ENCODE results near the gene CRADD.
"Not testable (repeated sequence)": the region's sequence is repeated elsewhere in the genome, so short reads cannot be mapped to it uniquely, and the experiment has no call there.

CRADD gene

GRCh38 chr12:93912086-93912733 lies 235.0 kb downstream of the CRADD start:
- no peak for DNase-seq

GRCh38 chr12:93913845-93914244 lies 236.7 kb downstream of the CRADD start:
- DNase-seq: no peak

- no peak for DNase-seq
These were observed 237.1 kb downstream of the CRADD start for GRCh38 chr12:93914281-93914680.

- no peak for DNase-seq
These were observed 238.2 kb downstream of the CRADD start for GRCh38 chr12:93915411-93915810.

GRCh38 chr12:93916402-93916801 lies 239.2 kb downstream of the CRADD start:
- no peak for DNase-seq

- DNase-seq: no peak
These were observed 241.1 kb downstream of the CRADD start for GRCh38 chr12:93918262-93918661.

- no peak for DNase-seq
These were observed 241.7 kb downstream of the CRADD start for GRCh38 chr12:93918900-93919299.

- no peak for DNase-seq
These were observed 244.3 kb downstream of the CRADD start for GRCh38 chr12:93921521-93921920.

GRCh38 chr12:93922583-93923006 lies 245.4 kb downstream of the CRADD start:
- no peak for DNase-seq

- DNase-seq: no peak
These were observed 247.2 kb downstream of the CRADD start for GRCh38 chr12:93924367-93924766.

GRCh38 chr12:93925585-93926205 lies 248.5 kb downstream of the CRADD start:
- DNase-seq: no peak

GRCh38 chr12:93926237-93926636 lies 249.1 kb downstream of the CRADD start:
- no peak for DNase-seq

GRCh38 chr12:93929081-93929480 lies 251.9 kb downstream of the CRADD start:
- not testable (repeated sequence) for DNase-seq

GRCh38 chr12:93937812-93938211 lies 260.6 kb downstream of the CRADD start:
- no peak for DNase-seq

- DNase-seq: no peak
These were observed 261.1 kb downstream of the CRADD start for GRCh38 chr12:93938317-93938716.

- DNase-seq: no peak
These were observed 261.8 kb downstream of the CRADD start for GRCh38 chr12:93938931-93939330.

GRCh38 chr12:93939641-93940325 lies 262.6 kb downstream of the CRADD start:
- DNase-seq: no peak

- DNase-seq: no peak
These were observed 266.6 kb downstream of the CRADD start for GRCh38 chr12:93943780-93944179.

- DNase-seq: no peak
These were observed 267.0 kb downstream of the CRADD start for GRCh38 chr12:93944201-93944600.
